ENCODE measurements around the gene JAGN1. TPM values are rescaled to one million over a fixed set of nuclear protein-coding genes. Genes with fewer than 3 reads are reported as not detected.

Gene JAGN1
- total RNA-seq, 1 experiment from 2014 or later: 49.7 TPM

DNA sequence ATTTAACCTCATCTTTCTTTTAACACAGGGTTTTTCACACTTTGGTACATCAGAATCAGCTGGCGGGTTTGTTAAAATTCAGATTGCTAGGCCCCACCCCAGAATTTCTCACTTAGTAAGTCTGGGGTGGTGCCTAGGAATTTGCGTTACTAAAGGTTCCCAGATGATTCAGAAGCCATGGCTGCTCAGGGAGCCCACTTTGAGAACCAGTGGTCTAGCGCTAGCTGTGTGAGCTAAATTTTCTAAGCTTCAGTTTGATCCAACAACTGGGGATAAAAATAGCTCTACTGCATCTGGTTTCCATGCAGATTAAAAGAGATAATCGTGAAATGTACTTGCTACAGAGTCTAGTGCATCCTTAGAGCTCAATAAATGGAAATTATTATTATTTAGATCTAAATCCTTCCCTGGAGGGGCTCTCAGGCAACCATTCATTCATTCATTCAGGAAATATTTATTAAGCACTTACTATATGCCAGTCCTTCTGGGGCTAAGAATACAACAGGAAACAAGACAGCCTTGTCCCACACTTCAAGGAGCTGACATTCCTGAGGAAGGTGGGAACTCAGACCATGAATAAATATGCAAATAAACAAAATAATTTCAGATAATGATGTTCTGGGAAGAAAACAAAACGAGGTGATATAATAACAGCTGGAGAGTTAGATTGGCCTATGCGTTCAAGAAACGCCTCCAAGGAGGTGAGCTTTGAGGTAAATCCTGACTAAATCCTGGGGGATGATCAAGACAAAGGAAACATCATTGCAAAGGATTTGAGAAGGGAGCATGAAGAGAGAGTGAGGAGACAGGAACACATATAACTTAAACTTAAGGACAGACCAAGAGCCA is 6.5 kb upstream of the JAGN1 start:
- BruUV-seq (replicated peaks): TSS peak; percentile 99
- peaks cover 17% of the 10 kb centered on the region for H3K4me1 Mint-ChIP-seq (ENCODE audit: insufficient read depth, unreplicated experiment)
- CTCF ChIA-PET: interaction anchor here (0.6 to 2.9 kb wide), 14 partner anchors 10 to 76 kb away, joined by 3 to 16 read pairs (median 4); no protein-coding TSS in a partner anchor
- intact Hi-C loops (cut with micrococcal nuclease): no loop called here
- H3K27me3 Mint-ChIP-seq (ENCODE audit: insufficient read depth, unreplicated experiment): no peaks in the 10 kb centered on the region
- POLR2A ChIA-PET: interaction anchor here (0.6 to 4.9 kb wide), 20 partner anchors 9 to 134 kb away, joined by 3 to 70 read pairs (median 13); partner anchors contain the start of genes CRELD1, IL17RC, IL17RE and OGG1
- no peaks in the 10 kb centered on the region for H3K9me3 Mint-ChIP-seq (ENCODE audit: unreplicated experiment)
- peak; percentile 53 for DNase-seq (ENCODE audit: unreplicated experiment)
- peak overlapping the region; percentile 53 for H3K4me3 Mint-ChIP-seq (ENCODE audit: unreplicated experiment)
- TF ChIP-seq, protein P1, sequence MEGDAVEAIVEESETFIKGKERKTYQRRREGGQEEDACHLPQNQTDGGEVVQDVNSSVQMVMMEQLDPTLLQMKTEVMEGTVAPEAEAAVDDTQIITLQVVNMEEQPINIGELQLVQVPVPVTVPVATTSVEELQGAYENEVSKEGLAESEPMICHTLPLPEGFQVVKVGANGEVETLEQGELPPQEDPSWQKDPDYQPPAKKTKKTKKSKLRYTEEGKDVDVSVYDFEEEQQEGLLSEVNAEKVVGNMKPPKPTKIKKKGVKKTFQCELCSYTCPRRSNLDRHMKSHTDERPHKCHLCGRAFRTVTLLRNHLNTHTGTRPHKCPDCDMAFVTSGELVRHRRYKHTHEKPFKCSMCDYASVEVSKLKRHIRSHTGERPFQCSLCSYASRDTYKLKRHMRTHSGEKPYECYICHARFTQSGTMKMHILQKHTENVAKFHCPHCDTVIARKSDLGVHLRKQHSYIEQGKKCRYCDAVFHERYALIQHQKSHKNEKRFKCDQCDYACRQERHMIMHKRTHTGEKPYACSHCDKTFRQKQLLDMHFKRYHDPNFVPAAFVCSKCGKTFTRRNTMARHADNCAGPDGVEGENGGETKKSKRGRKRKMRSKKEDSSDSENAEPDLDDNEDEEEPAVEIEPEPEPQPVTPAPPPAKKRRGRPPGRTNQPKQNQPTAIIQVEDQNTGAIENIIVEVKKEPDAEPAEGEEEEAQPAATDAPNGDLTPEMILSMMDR (IDR thresholded peaks at IDR 0.05; ENCODE audit: unreplicated experiment): no peak
- H3K36me3 Mint-ChIP-seq (ENCODE audit: insufficient read depth, unreplicated experiment): peaks cover 6% of the 10 kb centered on the region
- peak overlapping the region; percentile 98 for H3K27ac Mint-ChIP-seq (ENCODE audit: low read depth, unreplicated experiment)

DNA sequence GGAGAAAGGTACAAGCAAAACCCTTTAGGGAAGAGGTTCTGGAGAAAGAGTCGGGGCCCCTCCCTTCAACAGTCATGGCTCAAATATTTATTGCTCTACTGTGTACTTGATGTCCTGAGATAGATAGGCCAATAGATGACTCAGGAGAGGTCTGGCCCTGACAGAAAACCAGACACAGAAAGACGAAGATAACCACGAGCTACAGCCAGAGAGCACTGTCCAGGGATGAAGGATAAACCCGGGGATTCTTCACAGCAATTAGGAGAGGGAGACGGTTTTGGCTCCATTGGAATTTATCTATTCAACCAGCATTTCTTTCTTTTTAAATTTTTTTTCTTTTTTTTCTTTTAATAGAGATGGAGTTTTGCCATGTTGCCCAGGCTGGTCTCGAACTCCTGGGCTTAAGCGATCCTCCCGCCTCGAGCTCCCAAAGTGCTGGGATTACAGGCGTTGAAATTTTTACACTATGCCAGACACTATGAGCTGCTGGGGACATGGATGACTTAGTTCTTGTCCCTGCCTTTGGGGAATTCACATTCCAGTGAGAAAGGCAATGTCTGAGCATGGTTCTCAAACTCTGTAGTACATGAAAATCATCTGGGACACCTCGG is 5.8 kb upstream of the JAGN1 start:
- Mint-ChIP-seq H3K27me3 (ENCODE audit: insufficient read depth, unreplicated experiment) (no peaks in the 10 kb centered on the region), H3K27ac (ENCODE audit: low read depth, unreplicated experiment) (peak overlapping the region; percentile 98), H3K36me3 (ENCODE audit: insufficient read depth, unreplicated experiment) (peaks cover 6% of the 10 kb centered on the region), H3K9me3 (ENCODE audit: unreplicated experiment) (no peaks in the 10 kb centered on the region), H3K4me3 (ENCODE audit: unreplicated experiment) (peak overlapping the region; percentile 53), H3K4me1 (ENCODE audit: insufficient read depth, unreplicated experiment) (peaks cover 24% of the 10 kb centered on the region)
- intact Hi-C loops (cut with micrococcal nuclease): no loop called here
- peak; percentile 90 for DNase-seq (ENCODE audit: unreplicated experiment)
- POLR2A ChIA-PET: interaction anchor here (0.6 to 4.9 kb wide), 22 partner anchors 9 to 488 kb away, joined by 3 to 70 read pairs (median 12); partner anchors contain the start of genes CRELD1, IL17RC, IL17RE and OGG1
- TF ChIP-seq, protein P1 (IDR thresholded peaks at IDR 0.05; ENCODE audit: unreplicated experiment): no peak
- CTCF ChIA-PET: interaction anchor here (0.6 to 2.9 kb wide), 14 partner anchors 9 to 77 kb away, joined by 3 to 16 read pairs (median 4); partner anchors contain the start of gene CRELD1
- TSS peak; percentile 98 for BruUV-seq (replicated peaks)

DNA sequence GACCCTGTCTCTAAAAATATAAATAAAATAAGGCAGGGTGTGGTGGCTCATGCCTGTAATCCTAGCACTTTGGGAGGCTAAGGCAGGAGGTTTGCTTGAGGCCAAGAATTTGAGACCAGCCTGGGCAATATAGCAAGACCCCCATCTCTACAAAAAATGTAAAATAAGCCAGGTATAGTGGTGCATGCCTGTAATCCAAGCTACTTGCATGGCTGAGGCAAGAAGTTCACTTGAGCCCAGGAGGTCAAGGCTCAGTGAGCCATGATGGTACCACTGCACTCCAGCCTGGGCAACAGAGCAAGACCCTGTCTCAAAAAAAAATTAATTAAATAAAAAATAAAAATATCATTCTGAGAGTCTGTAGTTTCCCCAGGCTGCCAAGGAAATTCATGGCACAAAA is 4.1 kb upstream of the JAGN1 start:
- Mint-ChIP-seq H3K27ac (ENCODE audit: low read depth, unreplicated experiment) (no peak overlapping the region), H3K4me1 (ENCODE audit: insufficient read depth, unreplicated experiment) (peaks cover 27% of the 10 kb centered on the region), H3K9me3 (ENCODE audit: unreplicated experiment) (no peaks in the 10 kb centered on the region), H3K4me3 (ENCODE audit: unreplicated experiment) (no peak overlapping the region), H3K27me3 (ENCODE audit: insufficient read depth, unreplicated experiment) (no peaks in the 10 kb centered on the region), H3K36me3 (ENCODE audit: insufficient read depth, unreplicated experiment) (peaks cover 16% of the 10 kb centered on the region)
- BruUV-seq (replicated peaks): no TSS peak
- no peak for DNase-seq (ENCODE audit: unreplicated experiment)
- intact Hi-C loops (cut with micrococcal nuclease): no loop called here
- ChIA-PET POLR2A (interaction anchor here (0.6 to 4.9 kb wide), 6 partner anchors 9 to 43 kb away, joined by 3 to 70 read pairs (median 4); no protein-coding TSS in a partner anchor), CTCF (interaction anchor here (1.1 to 1.7 kb wide), 2 partner anchors 12 to 60 kb away, joined by 4 to 7 read pairs; no protein-coding TSS in a partner anchor)
- TF ChIP-seq, protein P1 (IDR thresholded peaks at IDR 0.05; ENCODE audit: unreplicated experiment): no peak

DNA sequence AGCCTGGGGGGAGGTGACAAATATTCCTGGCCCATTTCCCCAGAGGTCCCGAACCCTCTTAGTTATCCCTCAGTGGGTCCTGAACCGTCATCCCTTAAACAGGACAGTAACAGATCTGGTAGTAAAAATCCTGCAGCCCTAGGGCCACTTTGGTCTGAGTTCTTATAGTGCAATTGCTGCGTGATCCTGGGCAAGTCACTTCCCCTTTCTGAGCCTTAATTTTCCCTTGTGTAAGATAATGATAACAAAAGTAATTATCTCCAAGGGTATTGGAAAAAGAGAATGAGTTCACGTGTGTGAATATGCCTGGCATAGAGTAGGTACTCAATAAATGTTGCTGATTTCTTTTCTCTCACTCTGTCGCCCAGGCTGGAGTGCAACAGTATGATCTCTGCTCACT is 2.9 kb upstream of the JAGN1 start:
- Mint-ChIP-seq H3K9me3 (ENCODE audit: unreplicated experiment) (no peaks in the 10 kb centered on the region), H3K4me3 (ENCODE audit: unreplicated experiment) (no peak overlapping the region), H3K36me3 (ENCODE audit: insufficient read depth, unreplicated experiment) (peaks cover 27% of the 10 kb centered on the region), H3K4me1 (ENCODE audit: insufficient read depth, unreplicated experiment) (peaks cover 36% of the 10 kb centered on the region), H3K27ac (ENCODE audit: low read depth, unreplicated experiment) (no peak overlapping the region), H3K27me3 (ENCODE audit: insufficient read depth, unreplicated experiment) (no peaks in the 10 kb centered on the region)
- intact Hi-C loops (cut with micrococcal nuclease): no loop called here
- POLR2A ChIA-PET: interaction anchor here (1.5 kb wide), 1 partner anchor 25 kb away, joined by 6 read pairs; no protein-coding TSS in a partner anchor
- BruUV-seq (replicated peaks): no TSS peak
- no peak for DNase-seq (ENCODE audit: unreplicated experiment)
- TF ChIP-seq, protein P1 (IDR thresholded peaks at IDR 0.05; ENCODE audit: unreplicated experiment): no peak
- CTCF ChIA-PET: interaction anchor here (0.7 to 1.1 kb wide), 2 partner anchors 10 to 59 kb away, joined by 3 to 4 read pairs; no protein-coding TSS in a partner anchor
